Neural progenitor cell (in vitro differentiated cells): Measurements from ENCODE around the gene STEAP2. TPM values are rescaled to one million over a fixed set of nuclear protein-coding genes. Genes with fewer than 3 reads are reported as not detected.

Experiments used
- DNase-seq: peaks from one replicate; pipeline ENCODE4 v3.0.0-alpha.2; 2016; ENCODE audit warnings: low spot score
- H2AFZ ChIP-seq: fragments of 200-600 bp; sonication (generic); replicated peaks from 2 replicates; pipeline ENCODE4 v1.6.1; 2016; ENCODE audit warnings: antibody characterized with exemption
- H3F3A ChIP-seq: fragments of 200-600 bp; sonication (generic); 2 replicates; pipeline ENCODE4 v1.6.1; 2016; ENCODE audit warnings: antibody characterized with exemption, low read depth
- H3K27ac ChIP-seq: fragments of 200-600 bp; sonication (generic); 2 replicates; pipeline ENCODE4 v1.5.1; 2016; ENCODE audit warnings: mild to moderate bottlenecking
- H3K27me3 ChIP-seq: fragments of 200-600 bp; sonication (generic); 2 replicates; pipeline ENCODE4 v1.6.1; 2016; ENCODE audit warnings: mild to moderate bottlenecking, moderate library complexity
- H3K36me3 ChIP-seq: fragments of 200-600 bp; sonication (generic); 2 replicates; pipeline ENCODE4 v1.5.1; 2016
- H3K4me1 ChIP-seq: fragments of 200-600 bp; sonication (generic); 2 replicates; pipeline ENCODE4 v1.6.1; 2016; ENCODE audit warnings: mixed run types
- H3K4me2 ChIP-seq: fragments of 200-600 bp; sonication (generic); 2 replicates; pipeline ENCODE4 v1.6.1; 2016
- H3K4me3 ChIP-seq: fragments of 200-600 bp; sonication (generic); 2 replicates; pipeline ENCODE4 v1.5.1; 2016
- H3K79me2 ChIP-seq: fragments of 200-600 bp; sonication (generic); 2 replicates; pipeline ENCODE4 v1.6.1; 2016; ENCODE audit warnings: low read depth
- H3K9ac ChIP-seq: fragments of 200-600 bp; sonication (generic); 2 replicates; pipeline ENCODE4 v1.6.1; 2016
- H3K9me3 ChIP-seq: fragments of 200-600 bp; sonication (generic); 2 replicates; pipeline ENCODE4 v1.5.1; 2016; ENCODE audit warnings: low read depth
- H4K20me1 ChIP-seq: fragments of 200-600 bp; sonication (generic); 2 replicates; pipeline ENCODE4 v1.6.1; 2016; ENCODE audit warnings: low read depth
- H3K27ac Mint-ChIP-seq: 3 replicates; pipeline ENCODE4 v1.8.0; 2021; ENCODE audit warnings: mixed read lengths
- H3K27me3 Mint-ChIP-seq: 2 replicates; pipeline ENCODE4 v1.8.0; 2022; ENCODE audit warnings: low read depth, mild to moderate bottlenecking, inconsistent platforms, moderate library complexity, mixed read lengths; ENCODE audit not compliant: insufficient read depth
- H3K36me3 Mint-ChIP-seq: 3 replicates; pipeline ENCODE4 v1.8.0; 2021; ENCODE audit warnings: mixed read lengths
- H3K4me1 Mint-ChIP-seq: 3 replicates; pipeline ENCODE4 v1.8.0; 2021; ENCODE audit warnings: mixed read lengths
- H3K4me3 Mint-ChIP-seq: 3 replicates; pipeline ENCODE4 v1.8.0; 2021; ENCODE audit warnings: mild to moderate bottlenecking, moderate library complexity, mixed read lengths
- H3K9me3 Mint-ChIP-seq: 3 replicates; pipeline ENCODE4 v1.8.0; 2020; ENCODE audit warnings: mixed read lengths
- CTCF ChIP-seq: fragments of 200-600 bp; sonication (generic); IDR thresholded peaks from 2 replicates; pipeline ENCODE4 v1.5.1; 2017; ENCODE audit warnings: antibody characterized with exemption, mild to moderate bottlenecking
- EZH2 ChIP-seq: fragments of 200-600 bp; sonication (generic); IDR thresholded peaks from 2 replicates; pipeline ENCODE4 v1.6.1; 2017; ENCODE audit warnings: antibody characterized with exemption, mild to moderate bottlenecking, moderate library complexity
- EZH2phosphoT487 ChIP-seq: fragments of 200-600 bp; sonication (generic); IDR thresholded peaks from 2 replicates; pipeline ENCODE4 v1.6.1; 2017; ENCODE audit warnings: antibody characterized with exemption
- total RNA-seq: library from RNA; depleted of rRNA; stranded (reverse); fragments of >200 nt; gene quantifications from 2 replicates; pipeline ENCODE4 v1.2.3, GENCODE V29; 2015; ENCODE audit warnings: low replicate concordance

STEAP2 gene
- total RNA-seq, 1 donor from 2014 or later, result 3.6 TPM

GRCh38 chr7:90256778-90257177 is 45.2 kb downstream of the STEAP2 start:
- Mint-ChIP-seq H3K36me3 (no peaks in the 10 kb centered on the region), H3K4me3 (no peak overlapping the region), H3K27me3 (no peaks in the 10 kb centered on the region), H3K27ac (no peak overlapping the region), H3K9me3 (no peaks in the 10 kb centered on the region), H3K4me1 (no peaks in the 10 kb centered on the region)
- no peak overlapping the region for H3K9ac ChIP-seq
- TF ChIP-seq CTCF, result no peak
- TF ChIP-seq EZH2phosphoT487, result no peak
- TF ChIP-seq EZH2, result no peak
- no peak overlapping the region for H3K4me2 ChIP-seq
- no peaks in the 10 kb centered on the region for H3F3A ChIP-seq
- H3K9me3 ChIP-seq, result no peaks in the 10 kb centered on the region
- H2AFZ ChIP-seq, result no peak overlapping the region
- H3K27me3 ChIP-seq, result no peaks in the 10 kb centered on the region
- H4K20me1 ChIP-seq, result no peaks in the 10 kb centered on the region
- no peaks in the 10 kb centered on the region for H3K36me3 ChIP-seq
- H3K4me1 ChIP-seq, result no peaks in the 10 kb centered on the region
- no peak overlapping the region for H3K27ac ChIP-seq
- DNase-seq, result no peak
- H3K4me3 ChIP-seq, result no peak overlapping the region
- H3K79me2 ChIP-seq, result no peaks in the 10 kb centered on the region

GRCh38 chr7:90261441-90261840 is 49.9 kb downstream of the STEAP2 start:
- H3K4me3 Mint-ChIP-seq, result no peak overlapping the region

GRCh38 chr7:90262438-90262837 is 50.9 kb downstream of the STEAP2 start:
- H3K9ac ChIP-seq, result no peak overlapping the region
- no peaks in the 10 kb centered on the region for H3F3A ChIP-seq
- no peaks in the 10 kb centered on the region for H3K79me2 ChIP-seq
- H3K27ac ChIP-seq, result no peak overlapping the region
- no peak overlapping the region for H2AFZ ChIP-seq
- peak; percentile 19 for DNase-seq
- H3K27me3 Mint-ChIP-seq, result no peaks in the 10 kb centered on the region
- no peaks in the 10 kb centered on the region for H3K9me3 Mint-ChIP-seq
- no peaks in the 10 kb centered on the region for H3K9me3 ChIP-seq
- no peaks in the 10 kb centered on the region for H3K4me1 Mint-ChIP-seq
- TF ChIP-seq EZH2phosphoT487 (no peak), CTCF (peak; percentile 48)
- no peak overlapping the region for H3K4me3 Mint-ChIP-seq
- no peak overlapping the region for H3K27ac Mint-ChIP-seq
- H3K4me1 ChIP-seq, result no peaks in the 10 kb centered on the region
- H3K4me3 ChIP-seq, result no peak overlapping the region
- no peaks in the 10 kb centered on the region for H4K20me1 ChIP-seq
- no peaks in the 10 kb centered on the region for H3K36me3 Mint-ChIP-seq
- H3K36me3 ChIP-seq, result no peaks in the 10 kb centered on the region
- no peaks in the 10 kb centered on the region for H3K27me3 ChIP-seq
- no peak overlapping the region for H3K4me2 ChIP-seq

More at GRCh38 chr7:90261441-90261840, 49.9 kb downstream of the STEAP2 start:
- Mint-ChIP-seq H3K4me1 (no peaks in the 10 kb centered on the region), H3K27ac (no peak overlapping the region), H3K9me3 (no peaks in the 10 kb centered on the region), H3K27me3 (no peaks in the 10 kb centered on the region), H3K36me3 (no peaks in the 10 kb centered on the region)
- no peaks in the 10 kb centered on the region for H3K27me3 ChIP-seq
- H3F3A ChIP-seq, result no peaks in the 10 kb centered on the region
- H2AFZ ChIP-seq, result no peak overlapping the region
- H3K9me3 ChIP-seq, result no peaks in the 10 kb centered on the region
- H3K4me1 ChIP-seq, result no peaks in the 10 kb centered on the region
- no peak overlapping the region for H3K9ac ChIP-seq
- no peak overlapping the region for H3K27ac ChIP-seq
- no peak overlapping the region for H3K4me3 ChIP-seq
- H3K36me3 ChIP-seq, result no peaks in the 10 kb centered on the region
- no peak for DNase-seq
- no peaks in the 10 kb centered on the region for H4K20me1 ChIP-seq
- no peak overlapping the region for H3K4me2 ChIP-seq
- H3K79me2 ChIP-seq, result no peaks in the 10 kb centered on the region
- no peak for TF ChIP-seq EZH2
- no peak for TF ChIP-seq CTCF
- no peak for TF ChIP-seq EZH2phosphoT487
